ENCODE measurements around the gene HRNR. TPM values are rescaled to one million over a fixed set of nuclear protein-coding genes. Genes with fewer than 3 reads are reported as not detected.
A peak's percentile ranks its signal among the peaks of the same experiment; 100 is the strongest.

Gene HRNR
- total and polyA plus RNA-seq, 8 donors, result 0.45 TPM; not detected in 7

DNA sequence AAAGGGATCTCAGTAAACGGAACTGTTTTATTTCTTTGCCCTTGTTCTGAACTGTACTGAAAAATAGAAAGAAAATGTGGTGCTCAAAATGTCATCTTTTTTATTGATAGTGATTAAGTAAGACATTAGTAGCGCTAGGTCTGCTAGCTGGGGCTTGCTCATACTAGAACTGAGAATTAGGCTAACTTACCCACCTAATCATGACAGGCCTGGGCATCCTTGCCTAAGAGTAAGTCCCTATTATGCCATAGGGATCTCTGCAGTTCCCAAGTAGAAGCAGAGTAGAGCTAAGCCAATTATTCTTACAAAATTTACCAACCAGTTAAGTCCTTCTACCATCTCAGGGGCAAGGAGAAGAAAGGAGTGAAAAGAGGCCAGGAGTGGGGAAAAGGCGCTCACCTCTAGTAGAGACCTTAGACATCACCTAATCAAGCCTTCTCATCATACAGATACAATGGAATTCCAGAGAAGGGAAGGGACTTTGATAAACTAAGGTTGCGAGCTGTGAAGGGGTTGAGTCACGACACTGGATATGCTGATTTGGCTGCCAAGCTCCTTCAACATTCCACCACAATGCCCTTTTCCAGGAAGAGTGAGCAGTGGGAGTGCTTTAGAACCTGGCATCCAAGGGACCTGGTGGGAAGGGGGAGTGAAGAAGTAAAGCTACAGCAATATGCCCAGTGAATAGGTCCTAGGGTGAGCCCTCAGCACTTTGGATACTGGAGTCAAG is 37.3 kb downstream of the HRNR start:
- Histone ChIP-seq H3K4me1 (peaks cover 0 to 28% (median 14%) of the 10 kb centered on the region in 4 donors), H3K36me3 (no peaks in the 10 kb centered on the region), H3K4me3 (no peak overlapping the region), H3K9me3 (no peaks in the 10 kb centered on the region), H3K27me3 (peaks cover 0 to 11% (median 5%) of the 10 kb centered on the region in 3 donors), H3K27ac (no peak overlapping the region)
- intact Hi-C loops (cut with DNase I; ENCODE audit: low total_unique reads), result no loop called here
- no peak for DNase-seq
- WGBS, 5 donors, result 63 to 80% (median 71%) methylated on average over 5 of the region's 5 CpGs
- TF ChIP-seq POLR2AphosphoS5 (IDR thresholded peaks at IDR 0.05), result no peak
- no peak for TF ChIP-seq CTCF (IDR thresholded peaks at IDR 0.05)
- TF ChIP-seq POLR2A (IDR thresholded peaks at IDR 0.05), result no peak
- no peak for TF ChIP-seq EP300 (IDR thresholded peaks at IDR 0.05)

GRCh38 chr1:152185544-152186391 is 38.2 kb downstream of the HRNR start:
- no peak overlapping the region for H3K27ac ChIP-seq
- peaks cover 0 to 21% (median 14%) of the 10 kb centered on the region in 4 donors for H3K4me1 ChIP-seq
- no peaks in the 10 kb centered on the region for H3K9me3 ChIP-seq
- H3K36me3 ChIP-seq, result no peaks in the 10 kb centered on the region
- H3K27me3 ChIP-seq, result peaks cover 0 to 11% (median 5%) of the 10 kb centered on the region in 3 donors
- intact Hi-C loops (cut with DNase I; ENCODE audit: low total_unique reads), result no loop called here
- TF ChIP-seq EP300 (IDR thresholded peaks at IDR 0.05) (no peak), CTCF (IDR thresholded peaks at IDR 0.05) (peak in 5 of 7 experiments; percentile 80 to 90 (median 84)), POLR2A (IDR thresholded peaks at IDR 0.05) (no peak)
- DNase-seq, result peak; percentile 29 to 70
- H3K4me3 ChIP-seq, result no peak overlapping the region
- WGBS, 5 donors, result 27 to 35% (median 32%) methylated on average over 8 of the region's 8 CpGs

DNA sequence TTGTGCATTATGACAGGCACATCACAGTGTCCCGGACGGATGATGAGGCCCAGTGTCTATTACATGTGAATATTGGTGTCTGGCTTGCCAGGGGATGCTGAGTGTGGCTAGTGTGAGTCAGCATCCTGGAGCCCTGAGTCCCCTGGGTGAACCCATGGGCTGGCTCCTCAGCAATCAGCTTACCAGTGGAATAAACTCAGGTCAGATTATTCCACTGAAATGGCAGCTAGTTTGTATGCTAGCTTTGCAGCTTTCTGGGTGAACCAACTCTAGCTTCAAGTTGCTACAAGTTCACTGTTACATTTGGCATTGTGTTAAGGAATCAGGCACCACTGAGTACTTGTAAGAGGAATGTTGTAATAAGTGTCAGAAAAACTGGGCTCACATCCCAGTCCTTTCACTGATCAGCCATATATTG is 41.0 kb downstream of the HRNR start:
- DNase-seq, result no peak
- WGBS, 5 donors, result 49 to 75% (median 60%) methylated on average over 2 of the region's 2 CpGs
- no peak overlapping the region for H3K4me3 ChIP-seq
- no peak for TF ChIP-seq POLR2AphosphoS5 (IDR thresholded peaks at IDR 0.05)
- no peak for TF ChIP-seq EP300 (IDR thresholded peaks at IDR 0.05)
- TF ChIP-seq CTCF (IDR thresholded peaks at IDR 0.05), result no peak
- no peak for TF ChIP-seq POLR2A (IDR thresholded peaks at IDR 0.05)
- H3K27me3 ChIP-seq, result no peaks in the 10 kb centered on the region
- intact Hi-C loops (cut with DNase I; ENCODE audit: low total_unique reads), result loop anchor here (2.0 kb wide), 1 partner anchor 130 kb away; no protein-coding TSS in a partner anchor
- H3K4me1 ChIP-seq, result no peaks in the 10 kb centered on the region
- H3K36me3 ChIP-seq, result no peaks in the 10 kb centered on the region
- no peaks in the 10 kb centered on the region for H3K9me3 ChIP-seq
- H3K27ac ChIP-seq, result no peak overlapping the region

DNA sequence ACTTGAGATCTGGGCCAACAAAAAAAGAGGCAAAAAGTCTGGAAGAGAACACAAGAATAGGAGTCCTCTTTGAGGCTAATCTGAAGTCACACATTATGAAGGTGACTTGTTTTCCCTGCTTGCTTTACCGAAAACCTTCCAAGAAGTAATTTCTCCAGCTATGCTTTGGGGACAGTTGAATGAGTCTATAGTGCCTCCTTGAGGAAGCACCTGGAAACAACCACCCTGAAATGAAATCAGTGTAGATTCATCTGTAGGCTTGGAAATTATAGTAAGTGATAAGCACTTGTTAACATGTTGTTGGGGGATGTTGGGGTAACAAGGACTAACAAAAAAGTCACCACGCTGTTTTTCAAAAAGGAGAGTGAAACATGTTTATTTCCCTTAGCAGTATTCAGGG is 41.6 kb downstream of the HRNR start:
- no peak overlapping the region for H3K4me3 ChIP-seq
- TF ChIP-seq POLR2AphosphoS5 (IDR thresholded peaks at IDR 0.05), result no peak
- TF ChIP-seq CTCF (IDR thresholded peaks at IDR 0.05), result peak in 1 of 7 experiments; percentile 20
- no peaks in the 10 kb centered on the region for H3K27me3 ChIP-seq
- no peaks in the 10 kb centered on the region for H3K36me3 ChIP-seq
- no peaks in the 10 kb centered on the region for H3K4me1 ChIP-seq
- intact Hi-C loops (cut with DNase I; ENCODE audit: low total_unique reads), result loop anchor here (2.0 kb wide), 1 partner anchor 130 kb away; no protein-coding TSS in a partner anchor
- no peaks in the 10 kb centered on the region for H3K9me3 ChIP-seq
- 61 to 70% (median 62%) methylated on average over 2 of the region's 2 CpGs for WGBS, 5 donors
- H3K27ac ChIP-seq, result no peak overlapping the region
- DNase-seq, result no peak
